ENCODE results near the gene ZNF485.
"Not testable (repeated sequence)": the region's sequence is repeated elsewhere in the genome, so short reads cannot be mapped to it uniquely, and the experiment has no call there.

ZNF485 gene

GRCh38 chr10:43607199-43607573 is 948 bp downstream of the ZNF485 start:
- no peak for DNase-seq

GRCh38 chr10:43610636-43611035 is 4.4 kb downstream of the ZNF485 start:
- no peak for DNase-seq

- DNase-seq: no peak
Observed at GRCh38 chr10:43616697-43617370, 10.6 kb downstream of the ZNF485 start.

GRCh38 chr10:43619368-43619767 is 13.1 kb downstream of the ZNF485 start:
- DNase-seq: no peak

- no peak for DNase-seq
Observed at GRCh38 chr10:43622038-43622437, 15.8 kb downstream of the ZNF485 start.

GRCh38 chr10:43623351-43623750 is 17.1 kb downstream of the ZNF485 start:
- DNase-seq: no peak

- DNase-seq: no peak
Observed at GRCh38 chr10:43627942-43628341, 21.7 kb downstream of the ZNF485 start.

GRCh38 chr10:43628956-43629355 is 22.7 kb downstream of the ZNF485 start:
- no peak for DNase-seq

- not testable (repeated sequence) for DNase-seq
Observed at GRCh38 chr10:43635816-43636215, 29.6 kb downstream of the ZNF485 start.

GRCh38 chr10:43640603-43641002 is 34.4 kb downstream of the ZNF485 start:
- DNase-seq: no peak

GRCh38 chr10:43644252-43644651 is 38.0 kb downstream of the ZNF485 start:
- DNase-seq: no peak

GRCh38 chr10:43645866-43646265 is 39.6 kb downstream of the ZNF485 start:
- DNase-seq: no peak

- no peak for DNase-seq
Observed at GRCh38 chr10:43647576-43647975, 41.3 kb downstream of the ZNF485 start.

GRCh38 chr10:43648095-43648397 is 41.8 kb downstream of the ZNF485 start:
- DNase-seq: no peak

GRCh38 chr10:43648398-43649184 is 42.4 kb downstream of the ZNF485 start, which contains the start of gene ZNF32:
ZNF32 (minus strand) TSS chr10:43648881; CDS start chr10:43646133, 2,748 bp downstream.
- peak; percentile 59 for DNase-seq

- no peak for DNase-seq
Observed at GRCh38 chr10:43649185-43649523, 42.9 kb downstream of the ZNF485 start.

GRCh38 chr10:43653746-43654145 is 47.5 kb downstream of the ZNF485 start:
- DNase-seq: no peak

- no peak for DNase-seq
Observed at GRCh38 chr10:43655311-43655710, 49.1 kb downstream of the ZNF485 start.

GRCh38 chr10:43658227-43658626 is 52.0 kb downstream of the ZNF485 start:
- no peak for DNase-seq

- DNase-seq: no peak
Observed at GRCh38 chr10:43665054-43665453, 58.8 kb downstream of the ZNF485 start.

- no peak for DNase-seq
Observed at GRCh38 chr10:43666552-43666951, 60.3 kb downstream of the ZNF485 start.

- DNase-seq: no peak
Observed at GRCh38 chr10:43667317-43667731, 61.1 kb downstream of the ZNF485 start.
